ENCODE results near the gene IQCN. TPM values are rescaled to one million over a fixed set of nuclear protein-coding genes. Genes with fewer than 3 reads are reported as not detected.
A peak's percentile ranks its signal among the peaks of the same experiment; 100 is the strongest.

IQCN gene
- total RNA-seq, 1 donor from 2014 or later: 1.3 TPM

GRCh38 chr19:18257503-18258470 lies 16.5 kb downstream of the IQCN start:
- no peak overlapping the region for H3K4me3 ChIP-seq (ENCODE audit: low read depth, low read length)
- no peak for DNase-seq (ENCODE audit: low read depth)
- TF ChIP-seq CTCF (conservative IDR thresholded peaks at IDR 0.05; ENCODE audit: low read depth, low read length): no peak

- no peak overlapping the region for H3K4me3 ChIP-seq (ENCODE audit: low read depth, low read length)
- DNase-seq (ENCODE audit: low read depth): no peak
- TF ChIP-seq CTCF (conservative IDR thresholded peaks at IDR 0.05; ENCODE audit: low read depth, low read length): no peak
Measured at GRCh38 chr19:18254546-18255503, 19.4 kb downstream of the IQCN start.

- no peak for DNase-seq (ENCODE audit: low read depth)
Measured at GRCh38 chr19:18253716-18254115, 20.5 kb downstream of the IQCN start.

GRCh38 chr19:18253130-18253529 lies 21.1 kb downstream of the IQCN start:
- peak; percentile 2 for TF ChIP-seq CTCF (conservative IDR thresholded peaks at IDR 0.05; ENCODE audit: low read depth, low read length)
- no peak for DNase-seq (ENCODE audit: low read depth)
- H3K4me3 ChIP-seq (ENCODE audit: low read depth, low read length): no peak overlapping the region

More at GRCh38 chr19:18253716-18254115, 20.5 kb downstream of the IQCN start:
- H3K4me3 ChIP-seq (ENCODE audit: low read depth, low read length): no peak overlapping the region
- no peak for TF ChIP-seq CTCF (conservative IDR thresholded peaks at IDR 0.05; ENCODE audit: low read depth, low read length)

- no peak for TF ChIP-seq CTCF (conservative IDR thresholded peaks at IDR 0.05; ENCODE audit: low read depth, low read length)
- no peak for DNase-seq (ENCODE audit: low read depth)
- no peak overlapping the region for H3K4me3 ChIP-seq (ENCODE audit: low read depth, low read length)
Measured at GRCh38 chr19:18252370-18252717, 21.9 kb downstream of the IQCN start.

DNA sequence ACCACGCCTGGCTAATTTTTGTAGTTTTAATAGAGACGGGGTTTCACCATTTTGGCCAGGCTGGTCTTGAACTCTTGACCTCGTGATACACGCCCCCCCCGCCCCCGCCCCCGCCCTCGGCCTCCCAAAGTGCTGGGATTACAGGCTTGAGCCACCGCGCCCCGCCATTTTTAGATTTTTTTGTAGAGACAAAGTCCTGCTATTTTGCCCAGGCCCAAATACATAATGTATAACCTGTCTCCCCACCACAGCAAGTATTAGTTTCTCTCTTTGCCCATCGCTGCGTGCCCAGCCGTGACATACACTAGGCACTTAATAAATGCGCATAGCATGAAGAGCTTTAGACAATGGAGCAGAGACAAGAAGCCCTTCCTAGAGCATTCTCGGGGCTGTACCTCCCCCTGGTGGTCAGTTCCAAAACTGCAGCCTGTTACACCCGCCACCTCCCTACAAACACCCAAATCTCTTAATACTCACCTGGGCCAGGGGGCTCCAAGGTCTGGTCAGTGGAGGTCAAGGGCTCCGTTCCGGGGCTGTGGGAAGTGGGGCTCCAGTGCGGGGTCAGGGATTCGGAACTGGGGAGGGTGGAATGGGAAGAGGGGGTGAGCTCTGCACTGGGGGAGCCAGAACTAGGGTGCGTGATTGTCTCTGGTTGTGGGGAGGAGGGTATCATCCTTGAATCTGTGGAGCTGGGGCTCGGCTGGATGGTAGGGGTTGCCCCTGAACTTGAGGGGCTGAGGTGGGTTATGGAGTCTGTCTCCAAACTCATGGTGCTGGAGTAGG lies 22.5 kb downstream of the IQCN start:
- no peak for DNase-seq (ENCODE audit: low read depth)
- H3K4me3 ChIP-seq (ENCODE audit: low read depth, low read length): no peak overlapping the region
- peak; percentile 91 for TF ChIP-seq CTCF (conservative IDR thresholded peaks at IDR 0.05; ENCODE audit: low read depth, low read length)
